Measurements from ENCODE around the gene ZNF598. TPM values are rescaled to one million over a fixed set of nuclear protein-coding genes. Genes with fewer than 3 reads are reported as not detected.

Gene ZNF598
- total and polyA plus RNA-seq, 10 of the 15 experiments (the other 5 are each of a cell fraction or from before 2014, with no cell fraction given): 0.08 to 74.0 (median 14.4) TPM

- TF ChIP-seq CTCF (IDR thresholded peaks at IDR 0.05 in 2 of 3, conservative IDR thresholded peaks at IDR 0.05 in 1 of 3; ENCODE audit: control insufficient read depth in 2 of 3, extremely low read depth in 1 of 3, insufficient read depth in 1 of 3, low read depth in 3 of 3, low read length in 3 of 3): no peak
- TF ChIP-seq ZNF592 (IDR thresholded peaks at IDR 0.05): no peak
Measured at GRCh38 chr16:2029350-2029749, 19.7 kb upstream of the ZNF598 start (continued).

GRCh38 chr16:2028620-2029220 lies 19.1 kb upstream of the ZNF598 start:
- SMC1A ChIA-PET (ENCODE audit: uncharacterized antibody, unreplicated experiment): interaction anchor here (0.9 kb wide), 1 partner anchor 112 kb away, joined by 4 read pairs; no protein-coding TSS in a partner anchor
- H3K9ac ChIP-seq (ENCODE audit: control insufficient read depth, insufficient read depth, low read length): no peak overlapping the region
- no peak for DNase-seq (ENCODE audit: low read depth, low spot score)
- FAIRE-seq: no peak
- H3K9me3 ChIP-seq (replicated peaks; ENCODE audit: control insufficient read depth, insufficient read depth, low read length): no peaks in the 10 kb centered on the region
- peaks cover 11 to 13% of the 10 kb centered on the region in 2 experiments for H3K27me3 ChIP-seq (replicated peaks in 1 of 2; ENCODE audit: control insufficient read depth in 2 of 2, insufficient read depth in 2 of 2, low read length in 1 of 2)
- CTCF ChIA-PET: no interaction called here
- RAD21 ChIA-PET (ENCODE audit: unreplicated experiment): no interaction called here
- in situ Hi-C loops (cut with MboI): no loop called here
- H3K27ac ChIP-seq (ENCODE audit: control insufficient read depth, insufficient read depth): no peak overlapping the region
- H3K4me1 ChIP-seq (ENCODE audit: control insufficient read depth, insufficient read depth, low read length): peaks cover under 1% of the 10 kb centered on the region; the same call in 1 of the 2 replicates
- 69% methylated on average over 18 of the region's 18 CpGs for WGBS (ENCODE audit: insufficient coverage, insufficient replicate concordance, low lambda C conversion rate, missing lambda C conversion rate)
- no peaks in the 10 kb centered on the region for H3K79me2 ChIP-seq (ENCODE audit: control insufficient read depth, insufficient read depth, low read length)
- TF ChIP-seq SIX5 (IDR thresholded peaks at IDR 0.05; ENCODE audit: low read depth, low read length, severe bottlenecking) (no peak), USF1 (IDR thresholded peaks at IDR 0.05; ENCODE audit: borderline replicate concordance, extremely low read length, insufficient read depth, low read depth, low read length) (no peak), ATF2 (IDR thresholded peaks at IDR 0.05; ENCODE audit: low read length) (no peak), HCFC1 (IDR thresholded peaks at IDR 0.05; ENCODE audit: low read length) (no peak), SRF (IDR thresholded peaks at IDR 0.05; ENCODE audit: low read depth in 2 of 2, low read length in 2 of 2) (no peak)
- no peak overlapping the region for H3K4me3 ChIP-seq
- H3K36me3 ChIP-seq (ENCODE audit: control insufficient read depth in 2 of 2, insufficient read depth in 2 of 2, low read length in 1 of 2): no peaks in the 10 kb centered on the region
- BruUV-seq (replicated peaks): no TSS peak
- H3K4me2 ChIP-seq (ENCODE audit: control insufficient read depth, insufficient read depth): no peak overlapping the region
- H2AFZ ChIP-seq (ENCODE audit: control insufficient read depth, low read depth, low read length): no peak overlapping the region
- H4K20me1 ChIP-seq (ENCODE audit: control insufficient read depth, insufficient read depth): peaks cover 5% of the 10 kb centered on the region; the same call in 1 of the 2 replicates
- intact Hi-C loops (cut with micrococcal nuclease; ENCODE audit: unreplicated experiment): no loop called here
- POLR2A ChIA-PET: no interaction called here
- ATAC-seq: no peak
